MM.1S (cell line): ENCODE data around the gene SLC47A2.

Experiments used
- DNase-seq: peaks from one replicate; pipeline ENCODE4 v3.0.0-alpha.2; 2015
- H2AFZ ChIP-seq: fragments of 300-600 bp; sonication (generic); 2 replicates; pipeline ENCODE4 v1.6.0; 2016; ENCODE audit warnings: antibody characterized with exemption, low read length
- H3F3A ChIP-seq: fragments of 300-600 bp; sonication (generic); 2 replicates; pipeline ENCODE4 v1.6.1; 2016; ENCODE audit warnings: mild to moderate bottlenecking, antibody characterized with exemption, low read length, moderate library complexity, mixed read lengths; ENCODE audit not compliant: insufficient read depth
- H3K27ac ChIP-seq: fragments of 300-600 bp; sonication (generic); 2 replicates; pipeline ENCODE4 v1.5.1; 2016; ENCODE audit warnings: mild to moderate bottlenecking, low read length
- H3K27me3 ChIP-seq: fragments of 300-600 bp; sonication (generic); replicated peaks from 2 replicates; pipeline ENCODE4 v1.6.0; 2016; ENCODE audit warnings: low read length; ENCODE audit not compliant: insufficient read depth
- H3K36me3 ChIP-seq: fragments of 300-600 bp; sonication (generic); replicated peaks from 2 replicates; pipeline ENCODE4 v1.6.1; 2016; ENCODE audit warnings: mild to moderate bottlenecking, low read length, mixed read lengths; ENCODE audit not compliant: insufficient read depth
- H3K4me1 ChIP-seq: fragments of 300-600 bp; sonication (generic); 2 replicates; pipeline ENCODE4 v1.6.1; 2016; ENCODE audit warnings: low read length, mixed read lengths
- H3K4me2 ChIP-seq: fragments of 300-600 bp; sonication (generic); 2 replicates; pipeline ENCODE4 v1.6.0; 2016; ENCODE audit warnings: low read depth, low read length
- H3K4me3 ChIP-seq: fragments of 300-600 bp; sonication (generic); 2 replicates; pipeline ENCODE4 v1.5.1; 2016; ENCODE audit warnings: low read length, mixed read lengths
- H3K79me2 ChIP-seq: fragments of 300-600 bp; sonication (generic); 2 replicates; pipeline ENCODE4 v1.6.1; 2016; ENCODE audit warnings: mixed run types, low read length, mixed read lengths
- H3K9ac ChIP-seq: fragments of 300-600 bp; sonication (generic); 2 replicates; pipeline ENCODE4 v1.6.1; 2016; ENCODE audit warnings: low read length, mixed read lengths
- H3K9me2 ChIP-seq: fragments of 300-600 bp; sonication (generic); replicated peaks from 2 replicates; pipeline ENCODE4 v1.6.1; 2016; ENCODE audit warnings: mild to moderate bottlenecking, low read length, mixed read lengths; ENCODE audit not compliant: insufficient read depth
- H3K9me3 ChIP-seq: fragments of 300-600 bp; sonication (generic); replicated peaks from 2 replicates; pipeline ENCODE4 v1.6.1; 2016; ENCODE audit warnings: mild to moderate bottlenecking, low read length, mixed read lengths; ENCODE audit not compliant: insufficient read depth
- H4K20me1 ChIP-seq: fragments of 300-600 bp; sonication (generic); 2 replicates; pipeline ENCODE4 v1.6.1; 2016; ENCODE audit warnings: mild to moderate bottlenecking, low read length, moderate library complexity, mixed read lengths; ENCODE audit not compliant: insufficient read depth
- CTCF ChIP-seq: fragments of 300-600 bp; sonication (generic); IDR thresholded peaks from 2 replicates; pipeline ENCODE4 v1.5.1; 2016; ENCODE audit warnings: antibody characterized with exemption, low read length, mixed read lengths
- EZH2 ChIP-seq: fragments of 300-600 bp; sonication (generic); optimal IDR thresholded peaks from 2 replicates; pipeline ENCODE3; 2017; ENCODE audit warnings: low read depth, mild to moderate bottlenecking, antibody characterized with exemption, low read length, mixed read lengths
- EZH2phosphoT487 ChIP-seq: fragments of 300-600 bp; sonication (generic); IDR thresholded peaks from 2 replicates; pipeline ENCODE4 v1.6.1; 2018; ENCODE audit warnings: antibody characterized with exemption, low read length

The SLC47A2 gene

DNA sequence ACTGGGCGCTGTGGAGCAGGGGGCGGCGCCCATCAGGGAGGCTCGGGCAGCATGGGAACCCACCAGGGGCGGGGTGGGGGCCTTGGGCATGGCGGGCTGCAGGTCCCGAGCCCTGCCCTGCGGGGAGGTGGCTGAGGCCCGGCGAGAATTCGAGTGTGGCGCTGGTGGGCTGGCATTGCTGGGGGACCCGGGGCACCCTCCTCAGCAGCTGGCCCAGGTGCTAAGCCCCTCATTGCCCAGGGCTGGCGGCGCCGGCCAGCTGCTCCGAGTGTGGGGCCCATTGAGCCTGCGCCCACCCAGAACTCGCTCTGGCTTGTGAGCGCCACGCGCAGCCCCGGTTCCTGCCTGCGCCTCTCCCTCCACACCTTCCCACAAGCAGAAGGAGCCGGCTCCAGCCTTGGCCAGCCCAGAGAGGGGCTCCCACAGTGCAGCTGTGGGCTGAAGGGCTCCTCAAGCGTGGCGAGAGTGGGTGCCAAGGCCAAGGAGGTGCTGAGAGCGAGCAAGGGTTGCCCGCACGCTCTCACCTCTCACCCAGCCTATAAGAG lies 62.0 kb downstream of the SLC47A2 start:
- Histone ChIP-seq H3K4me2 (no peak overlapping the region), H3K79me2 (peaks cover 33% of the 10 kb centered on the region), H3K27ac (no peak overlapping the region), H3K4me3 (no peak overlapping the region), H3K36me3 (no peaks in the 10 kb centered on the region; the same call in 1 of the 2 replicates), H3F3A (peaks cover 4% of the 10 kb centered on the region), H2AFZ (no peak overlapping the region), H3K27me3 (no peaks in the 10 kb centered on the region), H3K9me2 (no peaks in the 10 kb centered on the region), H3K4me1 (0 out of 2 replicates have a peak, but pooled peaks cover 4% of the 10 kb centered on the region), H3K9ac (no peak overlapping the region), H4K20me1 (no peaks in the 10 kb centered on the region), H3K9me3 (no peaks in the 10 kb centered on the region)
- TF ChIP-seq CTCF (no peak), EZH2phosphoT487 (no peak), EZH2 (no peak)
- no peak for DNase-seq

GRCh38 chr17:19652595-19652994 lies 63.8 kb downstream of the SLC47A2 start:
- no peaks in the 10 kb centered on the region for H3K9me3 ChIP-seq
- H2AFZ ChIP-seq = no peak overlapping the region
- H3K79me2 ChIP-seq = peaks cover 37% of the 10 kb centered on the region
- H3K4me1 ChIP-seq = peaks cover 7% of the 10 kb centered on the region
- TF ChIP-seq CTCF (no peak), EZH2phosphoT487 (no peak), EZH2 (no peak)
- DNase-seq = no peak
- no peaks in the 10 kb centered on the region for H4K20me1 ChIP-seq
- H3K4me3 ChIP-seq = no peak overlapping the region
- no peaks in the 10 kb centered on the region for H3K9me2 ChIP-seq
- H3F3A ChIP-seq = peaks cover 18% of the 10 kb centered on the region
- no peak overlapping the region for H3K4me2 ChIP-seq
- no peak overlapping the region for H3K9ac ChIP-seq
- no peak overlapping the region for H3K27ac ChIP-seq
- H3K27me3 ChIP-seq = no peaks in the 10 kb centered on the region
- H3K36me3 ChIP-seq = no peaks in the 10 kb centered on the region; the same call in 1 of the 2 replicates

DNA sequence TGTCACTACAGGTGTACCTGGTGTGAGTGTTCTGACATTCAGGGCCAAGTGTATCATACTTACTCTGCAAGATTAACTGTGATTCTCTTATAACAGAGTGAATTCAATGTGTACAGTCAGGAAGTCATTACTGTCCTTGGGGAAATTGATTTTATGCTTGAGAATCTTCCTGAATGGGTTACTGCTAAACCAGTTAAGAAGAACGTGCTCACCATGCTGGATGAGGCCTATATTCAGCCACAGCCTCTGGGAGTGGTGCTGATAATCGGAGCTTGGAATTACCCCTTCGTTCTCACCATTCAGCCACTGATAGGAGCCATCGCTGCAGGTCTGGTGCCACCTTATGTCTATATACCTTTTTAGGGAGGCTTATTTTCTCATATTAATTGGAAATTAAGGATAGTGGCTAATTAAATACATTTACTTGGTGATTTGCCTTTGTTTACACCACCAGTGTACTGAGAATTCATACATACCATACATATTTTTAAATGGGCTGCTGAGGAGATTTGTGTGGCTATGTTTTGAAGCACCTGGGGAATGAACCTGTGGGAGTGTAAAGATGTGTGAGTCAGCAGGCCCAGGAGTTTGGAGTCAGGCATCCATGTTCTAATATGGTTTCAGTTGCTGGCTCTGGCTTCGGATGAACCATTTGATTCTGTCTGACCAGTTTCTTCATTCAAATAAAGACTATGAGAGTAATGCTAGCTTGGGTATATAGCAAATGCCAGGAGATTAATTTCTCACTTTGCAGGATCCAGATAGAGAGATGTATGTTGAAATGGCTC lies 64.7 kb downstream of the SLC47A2 start:
- Histone ChIP-seq H3F3A (peaks cover 24% of the 10 kb centered on the region), H3K4me2 (no peak overlapping the region)
- TF ChIP-seq CTCF (no peak), EZH2phosphoT487 (no peak), EZH2 (no peak)

More for the DNA sequence above, 64.7 kb downstream of the SLC47A2 start:
- H3K9ac ChIP-seq = no peak overlapping the region
- H2AFZ ChIP-seq = no peak overlapping the region
- H3K79me2 ChIP-seq = peaks cover 37% of the 10 kb centered on the region
- H3K9me3 ChIP-seq = no peaks in the 10 kb centered on the region
- no peak overlapping the region for H3K4me3 ChIP-seq
- H3K27me3 ChIP-seq = no peaks in the 10 kb centered on the region
- H3K4me1 ChIP-seq = peaks cover 16% of the 10 kb centered on the region
- H3K36me3 ChIP-seq = no peaks in the 10 kb centered on the region; the same call in 1 of the 2 replicates
- H3K27ac ChIP-seq = no peak overlapping the region
- no peaks in the 10 kb centered on the region for H4K20me1 ChIP-seq
- H3K9me2 ChIP-seq = no peaks in the 10 kb centered on the region
- DNase-seq = no peak
